Activated naive CD8-positive, alpha-beta T cell treated with anti-CD3 and anti-CD28 coated beads for 36 hours (primary cell): Measurements from ENCODE around the gene HOXB4. TPM values are rescaled to one million over a fixed set of nuclear protein-coding genes. Genes with fewer than 3 reads are reported as not detected.
A peak's percentile ranks its signal among the peaks of the same experiment; 100 is the strongest.

Source experiments
- DNase-seq: peaks from one replicate; pipeline ENCODE4 v3.0.0; 2021
- H3K27ac Mint-ChIP-seq: one replicate; pipeline ENCODE4 v1.8.0; 2022; ENCODE audit warnings: mild to moderate bottlenecking, moderate library complexity, mixed read lengths
- H3K27me3 Mint-ChIP-seq: one replicate; pipeline ENCODE4 v1.8.0; 2022; ENCODE audit warnings: mild to moderate bottlenecking, mixed read lengths
- H3K36me3 Mint-ChIP-seq: one replicate; pipeline ENCODE4 v1.8.0; 2021; ENCODE audit warnings: mild to moderate bottlenecking, mixed read lengths
- H3K4me1 Mint-ChIP-seq: one replicate; pipeline ENCODE4 v1.8.0; 2021; ENCODE audit warnings: mixed read lengths
- H3K4me3 Mint-ChIP-seq: one replicate; pipeline ENCODE4 v1.8.0; 2022; ENCODE audit warnings: mild to moderate bottlenecking, moderate library complexity, mixed read lengths
- H3K9me3 Mint-ChIP-seq: one replicate; pipeline ENCODE4 v1.8.0; 2022; ENCODE audit warnings: mixed read lengths
- total RNA-seq, 2 experiments: library from RNA; stranded (reverse); gene quantifications; one replicate each; pipeline ENCODE4 v1.2.3, GENCODE V29; 2021

The HOXB4 gene
- total RNA-seq, 2 experiments from 2014 or later: 1.3 to 1.9 TPM

GRCh38 chr17:48597778-48598631 lies 19.9 kb upstream of the HOXB4 start:
- peaks cover 31% of the 10 kb centered on the region for H3K4me1 Mint-ChIP-seq
- no peak for DNase-seq

GRCh38 chr17:48597528-48597777 lies 19.3 kb upstream of the HOXB4 start:
- no peak for DNase-seq
- peak overlapping the region; percentile 71 for H3K4me3 Mint-ChIP-seq
- peaks cover 98% of the 10 kb centered on the region for H3K27me3 Mint-ChIP-seq
- no peaks in the 10 kb centered on the region for H3K9me3 Mint-ChIP-seq
- no peaks in the 10 kb centered on the region for H3K36me3 Mint-ChIP-seq
- no peak overlapping the region for H3K27ac Mint-ChIP-seq
- peaks cover 35% of the 10 kb centered on the region for H3K4me1 Mint-ChIP-seq

More at GRCh38 chr17:48597778-48598631, 19.9 kb upstream of the HOXB4 start:
- Mint-ChIP-seq H3K27me3 (peaks cover 98% of the 10 kb centered on the region), H3K27ac (no peak overlapping the region), H3K4me3 (peak overlapping the region; percentile 71), H3K36me3 (no peaks in the 10 kb centered on the region), H3K9me3 (no peaks in the 10 kb centered on the region)

GRCh38 chr17:48596735-48597527 lies 18.8 kb upstream of the HOXB4 start:
- Mint-ChIP-seq H3K4me1 (peaks cover 36% of the 10 kb centered on the region), H3K27ac (no peak overlapping the region), H3K27me3 (peaks cover 99% of the 10 kb centered on the region), H3K9me3 (no peaks in the 10 kb centered on the region), H3K36me3 (no peaks in the 10 kb centered on the region), H3K4me3 (peak overlapping the region; percentile 71)
- no peak for DNase-seq

- H3K36me3 Mint-ChIP-seq: no peaks in the 10 kb centered on the region
- H3K9me3 Mint-ChIP-seq: no peaks in the 10 kb centered on the region
- peaks cover 36% of the 10 kb centered on the region for H3K4me1 Mint-ChIP-seq
- H3K27ac Mint-ChIP-seq: no peak overlapping the region
- peaks cover 99% of the 10 kb centered on the region for H3K27me3 Mint-ChIP-seq
- DNase-seq: no peak
- H3K4me3 Mint-ChIP-seq: peak overlapping the region; percentile 71
Measured at GRCh38 chr17:48596000-48596734, 18.0 kb upstream of the HOXB4 start.

GRCh38 chr17:48595278-48595999 lies 17.3 kb upstream of the HOXB4 start:
- no peaks in the 10 kb centered on the region for H3K36me3 Mint-ChIP-seq
- DNase-seq: no peak
- peaks cover 98% of the 10 kb centered on the region for H3K27me3 Mint-ChIP-seq
- no peaks in the 10 kb centered on the region for H3K9me3 Mint-ChIP-seq
- no peak overlapping the region for H3K4me3 Mint-ChIP-seq
- H3K27ac Mint-ChIP-seq: no peak overlapping the region
- peaks cover 36% of the 10 kb centered on the region for H3K4me1 Mint-ChIP-seq

GRCh38 chr17:48594538-48595277 lies 16.6 kb upstream of the HOXB4 start:
- H3K9me3 Mint-ChIP-seq: no peaks in the 10 kb centered on the region
- DNase-seq: no peak
- no peak overlapping the region for H3K4me3 Mint-ChIP-seq
- no peaks in the 10 kb centered on the region for H3K36me3 Mint-ChIP-seq
- peaks cover 98% of the 10 kb centered on the region for H3K27me3 Mint-ChIP-seq
- peaks cover 40% of the 10 kb centered on the region for H3K4me1 Mint-ChIP-seq
- H3K27ac Mint-ChIP-seq: no peak overlapping the region

- Mint-ChIP-seq H3K36me3 (no peaks in the 10 kb centered on the region), H3K4me3 (peak overlapping the region; percentile 76), H3K27ac (no peak overlapping the region), H3K27me3 (peaks cover 98% of the 10 kb centered on the region), H3K9me3 (no peaks in the 10 kb centered on the region), H3K4me1 (peaks cover 43% of the 10 kb centered on the region)
- peak; percentile 87 for DNase-seq
Measured at GRCh38 chr17:48593840-48594537, 15.8 kb upstream of the HOXB4 start.

GRCh38 chr17:48593126-48593829 lies 15.1 kb upstream of the HOXB4 start, which contains the start of gene HOXB5:
HOXB5 (minus strand) TSS chr17:48593779; CDS start chr17:48593682, 97 bp downstream.
- Mint-ChIP-seq H3K27ac (no peak within 1 kb of the TSS), H3K27me3 (peaks cover 98% of the 10 kb centered on the region), H3K4me3 (peak within 1 kb of the TSS; percentile 76), H3K4me1 (peaks cover 40% of the 10 kb centered on the region), H3K36me3 (no peaks in the 10 kb centered on the region), H3K9me3 (no peaks in the 10 kb centered on the region)
- no peak for DNase-seq

- H3K36me3 Mint-ChIP-seq: no peaks in the 10 kb centered on the region
- H3K4me1 Mint-ChIP-seq: peaks cover 34% of the 10 kb centered on the region
Measured at GRCh38 chr17:48592577-48592976, 14.4 kb upstream of the HOXB4 start.

GRCh38 chr17:48592057-48592514 lies 13.9 kb upstream of the HOXB4 start:
- H3K27me3 Mint-ChIP-seq: peaks cover 98% of the 10 kb centered on the region
- no peak for DNase-seq
- no peaks in the 10 kb centered on the region for H3K36me3 Mint-ChIP-seq
- peaks cover 31% of the 10 kb centered on the region for H3K4me1 Mint-ChIP-seq
- no peaks in the 10 kb centered on the region for H3K9me3 Mint-ChIP-seq
- H3K27ac Mint-ChIP-seq: no peak overlapping the region
- H3K4me3 Mint-ChIP-seq: no peak overlapping the region

More at GRCh38 chr17:48592577-48592976, 14.4 kb upstream of the HOXB4 start:
- no peaks in the 10 kb centered on the region for H3K9me3 Mint-ChIP-seq
- H3K27me3 Mint-ChIP-seq: peaks cover 98% of the 10 kb centered on the region
- H3K27ac Mint-ChIP-seq: no peak overlapping the region
- peak overlapping the region; percentile 76 for H3K4me3 Mint-ChIP-seq
- DNase-seq: no peak

GRCh38 chr17:48591255-48592056 lies 13.3 kb upstream of the HOXB4 start:
- no peaks in the 10 kb centered on the region for H3K9me3 Mint-ChIP-seq
- H3K27ac Mint-ChIP-seq: no peak overlapping the region
- no peak for DNase-seq
- H3K27me3 Mint-ChIP-seq: peaks cover 98% of the 10 kb centered on the region
- no peaks in the 10 kb centered on the region for H3K36me3 Mint-ChIP-seq
- H3K4me3 Mint-ChIP-seq: no peak overlapping the region
- peaks cover 28% of the 10 kb centered on the region for H3K4me1 Mint-ChIP-seq

- H3K36me3 Mint-ChIP-seq: peaks cover 2% of the 10 kb centered on the region
- peaks cover 98% of the 10 kb centered on the region for H3K27me3 Mint-ChIP-seq
- H3K27ac Mint-ChIP-seq: no peak overlapping the region
- H3K4me3 Mint-ChIP-seq: no peak overlapping the region
- no peaks in the 10 kb centered on the region for H3K9me3 Mint-ChIP-seq
- no peak for DNase-seq
- H3K4me1 Mint-ChIP-seq: peaks cover 32% of the 10 kb centered on the region
Measured at GRCh38 chr17:48590607-48591161, 12.5 kb upstream of the HOXB4 start.
